Glutamatergic neuron (in vitro differentiated cells): ENCODE data around the gene CP. TPM values are rescaled to one million over a fixed set of nuclear protein-coding genes. Genes with fewer than 3 reads are reported as not detected.
A peak's percentile ranks its signal among the peaks of the same experiment; 100 is the strongest.

Source experiments
- DNase-seq: peaks from one replicate; pipeline ENCODE4 v3.0.0; 2022
- H3K27ac Mint-ChIP-seq: one replicate; pipeline ENCODE4 v1.8.0; 2020; ENCODE audit warnings: mild to moderate bottlenecking, mixed read lengths, inconsistent platforms; ENCODE audit not compliant: unreplicated experiment
- H3K27me3 Mint-ChIP-seq: one replicate; pipeline ENCODE4 v1.8.0; 2020; ENCODE audit warnings: mild to moderate bottlenecking, moderate library complexity, mixed read lengths, inconsistent platforms; ENCODE audit not compliant: unreplicated experiment
- H3K36me3 Mint-ChIP-seq: one replicate; pipeline ENCODE4 v1.8.0; 2020; ENCODE audit warnings: mild to moderate bottlenecking, mixed read lengths, inconsistent platforms; ENCODE audit not compliant: unreplicated experiment
- H3K4me1 Mint-ChIP-seq: one replicate; pipeline ENCODE4 v1.8.0; 2020; ENCODE audit warnings: mild to moderate bottlenecking, low read depth, mixed read lengths, inconsistent platforms; ENCODE audit not compliant: unreplicated experiment
- H3K4me3 Mint-ChIP-seq: one replicate; pipeline ENCODE4 v1.8.0; 2020; ENCODE audit warnings: mild to moderate bottlenecking, mixed read lengths, inconsistent platforms; ENCODE audit not compliant: unreplicated experiment
- H3K9me3 Mint-ChIP-seq: one replicate; pipeline ENCODE4 v1.8.0; 2020; ENCODE audit warnings: mild to moderate bottlenecking, moderate library complexity, mixed read lengths, inconsistent platforms; ENCODE audit not compliant: unreplicated experiment
- total RNA-seq: library from RNA; stranded (reverse); fragmentation: NEBNext Ultra II Directional; extraction: Animal tissue kit (Norgen Biotek cat#: 25700); gene quantifications from one replicate; pipeline ENCODE4 v1.2.1, GENCODE V29; 2021; ENCODE audit not compliant: unreplicated experiment
- TF ChIP-seq, protein P1 (sequence below): fragments of 200-600 bp; sonication (generic); IDR thresholded peaks from one replicate; pipeline ENCODE4 v1.5.0; 2021; ENCODE audit not compliant: partially characterized antibody, unreplicated experiment

The CP gene
- total RNA-seq, 1 donor from 2014 or later: not detected

DNA sequence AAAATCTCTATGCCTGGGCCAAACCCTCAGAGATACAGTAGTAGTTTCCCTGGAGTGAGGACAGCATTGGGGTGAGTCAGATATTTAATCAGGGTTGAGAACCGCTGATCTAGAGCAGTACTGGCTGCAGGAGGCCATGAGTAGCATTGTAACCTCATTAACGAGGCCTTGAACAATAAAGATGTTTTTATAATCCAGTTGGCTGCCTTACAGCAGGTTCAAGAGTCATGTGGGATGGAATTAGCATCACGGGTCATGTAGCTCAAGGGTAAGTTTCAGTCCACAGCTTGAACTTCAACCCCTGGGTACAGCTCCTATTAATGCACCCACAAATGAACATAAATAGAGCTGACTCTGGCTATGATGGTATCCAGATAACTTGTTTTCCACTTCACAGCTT, 87.1 kb downstream of the CP start:
- DNase-seq: no peak
- Mint-ChIP-seq H3K4me1 (peaks cover 10% of the 10 kb centered on the region), H3K27ac (no peak overlapping the region), H3K27me3 (no peaks in the 10 kb centered on the region), H3K36me3 (no peaks in the 10 kb centered on the region), H3K9me3 (peaks cover 3% of the 10 kb centered on the region), H3K4me3 (no peak overlapping the region)
- TF ChIP-seq, protein P1, sequence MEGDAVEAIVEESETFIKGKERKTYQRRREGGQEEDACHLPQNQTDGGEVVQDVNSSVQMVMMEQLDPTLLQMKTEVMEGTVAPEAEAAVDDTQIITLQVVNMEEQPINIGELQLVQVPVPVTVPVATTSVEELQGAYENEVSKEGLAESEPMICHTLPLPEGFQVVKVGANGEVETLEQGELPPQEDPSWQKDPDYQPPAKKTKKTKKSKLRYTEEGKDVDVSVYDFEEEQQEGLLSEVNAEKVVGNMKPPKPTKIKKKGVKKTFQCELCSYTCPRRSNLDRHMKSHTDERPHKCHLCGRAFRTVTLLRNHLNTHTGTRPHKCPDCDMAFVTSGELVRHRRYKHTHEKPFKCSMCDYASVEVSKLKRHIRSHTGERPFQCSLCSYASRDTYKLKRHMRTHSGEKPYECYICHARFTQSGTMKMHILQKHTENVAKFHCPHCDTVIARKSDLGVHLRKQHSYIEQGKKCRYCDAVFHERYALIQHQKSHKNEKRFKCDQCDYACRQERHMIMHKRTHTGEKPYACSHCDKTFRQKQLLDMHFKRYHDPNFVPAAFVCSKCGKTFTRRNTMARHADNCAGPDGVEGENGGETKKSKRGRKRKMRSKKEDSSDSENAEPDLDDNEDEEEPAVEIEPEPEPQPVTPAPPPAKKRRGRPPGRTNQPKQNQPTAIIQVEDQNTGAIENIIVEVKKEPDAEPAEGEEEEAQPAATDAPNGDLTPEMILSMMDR: no peak

DNA sequence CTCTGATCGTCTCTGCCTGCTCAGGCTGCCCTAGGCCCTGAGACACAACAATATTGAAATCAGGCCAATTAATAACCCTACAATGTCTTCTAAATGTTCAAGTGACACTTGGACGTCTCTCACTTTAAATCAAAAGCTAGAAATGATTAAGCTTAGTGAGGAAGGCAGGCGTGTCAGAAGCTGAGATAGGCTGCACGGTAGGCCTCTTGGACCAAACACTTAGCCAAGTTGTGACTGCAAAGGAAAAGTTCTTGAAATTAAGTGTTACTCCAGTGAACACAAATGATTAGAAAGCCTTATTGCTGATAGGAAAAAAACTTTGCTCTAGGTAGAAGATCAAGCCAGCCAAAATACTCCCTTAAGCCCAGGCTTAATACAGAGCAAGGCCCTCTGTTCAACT, 90.0 kb downstream of the CP start:
- Mint-ChIP-seq H3K36me3 (no peaks in the 10 kb centered on the region), H3K4me1 (peaks cover 8% of the 10 kb centered on the region), H3K4me3 (no peak overlapping the region), H3K9me3 (peaks cover 3% of the 10 kb centered on the region), H3K27ac (no peak overlapping the region), H3K27me3 (no peaks in the 10 kb centered on the region)
- TF ChIP-seq, protein P1: no peak
- no peak for DNase-seq

DNA sequence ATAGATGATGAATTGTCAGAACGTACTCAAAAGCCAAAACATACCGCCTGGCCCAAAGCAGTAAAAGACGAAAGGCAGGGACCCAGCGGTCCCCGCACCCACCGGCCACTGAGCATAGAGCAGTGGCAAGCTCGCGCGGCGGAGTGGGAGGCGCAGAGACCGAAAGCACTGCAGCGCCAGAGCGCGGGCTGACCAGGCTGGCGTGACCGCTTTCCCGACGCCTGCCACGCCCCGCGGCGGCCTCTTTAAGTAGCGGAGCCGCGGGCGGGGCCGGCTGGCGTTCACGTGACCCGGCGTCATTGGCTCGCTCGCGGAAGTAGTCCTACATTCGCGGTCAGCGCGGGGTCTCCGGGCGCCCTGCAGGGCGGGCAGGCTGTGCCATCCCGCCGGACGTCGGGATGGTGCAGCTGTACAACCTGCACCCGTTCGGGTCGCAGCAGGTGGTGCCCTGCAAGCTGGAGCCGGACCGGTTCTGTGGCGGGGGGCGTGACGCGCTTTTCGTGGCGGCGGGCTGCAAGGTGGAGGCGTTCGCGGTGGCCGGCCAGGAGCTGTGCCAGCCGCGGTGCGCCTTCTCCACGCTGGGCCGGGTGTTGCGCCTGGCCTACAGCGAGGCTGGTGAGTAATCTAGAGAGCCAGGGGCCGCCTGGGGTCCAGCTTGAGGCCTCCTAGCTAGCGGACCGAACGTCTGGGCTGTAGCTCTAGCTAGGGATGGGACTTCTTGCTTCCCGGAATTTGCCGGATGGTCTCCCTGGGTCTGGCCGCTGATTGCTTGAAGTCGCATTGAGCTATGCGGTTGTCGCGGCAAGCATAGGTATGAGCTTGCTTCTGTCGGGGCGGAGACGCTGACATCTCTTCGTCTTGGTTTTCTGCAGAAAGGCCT, 92.1 kb downstream of the CP start, which contains the start of gene HPS3:
Gene HPS3 (plus strand): TSS at position 313 of the 880 bp plus-strand sequence. CDS start 86 bp downstream, at position 399.
- peak; percentile 93 for DNase-seq
- Mint-ChIP-seq H3K9me3 (peaks cover 3% of the 10 kb centered on the region), H3K27ac (peak within 1 kb of the TSS; percentile 60), H3K36me3 (no peaks in the 10 kb centered on the region), H3K27me3 (no peaks in the 10 kb centered on the region), H3K4me1 (peaks cover 8% of the 10 kb centered on the region), H3K4me3 (peak within 1 kb of the TSS; percentile 98)
- TF ChIP-seq, protein P1: no peak

DNA sequence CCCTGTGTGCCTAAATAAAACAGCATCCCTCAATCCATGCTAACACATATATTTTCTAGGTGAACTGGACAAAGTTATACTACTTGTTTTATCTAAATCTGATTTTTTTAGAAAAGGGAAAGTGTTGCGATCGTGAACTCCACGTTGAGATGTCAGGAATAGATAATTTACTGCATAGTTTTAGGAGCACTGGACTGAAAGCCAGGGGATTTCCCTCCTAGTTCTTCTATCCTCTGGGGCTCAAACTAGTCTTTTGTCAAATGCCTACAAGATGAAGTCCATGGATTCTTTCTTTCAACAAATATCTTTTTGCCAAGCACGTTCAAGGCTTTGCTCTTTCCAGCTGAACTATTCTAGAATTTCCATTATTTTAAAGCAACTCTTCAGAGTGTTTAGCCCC, 92.8 kb downstream of the CP start:
- Mint-ChIP-seq H3K27ac (no peak overlapping the region), H3K4me3 (peak overlapping the region; percentile 83), H3K9me3 (peaks cover 3% of the 10 kb centered on the region), H3K4me1 (peaks cover 8% of the 10 kb centered on the region), H3K27me3 (no peaks in the 10 kb centered on the region), H3K36me3 (no peaks in the 10 kb centered on the region)
- no peak for DNase-seq
- TF ChIP-seq, protein P1: no peak
